Pons (tissue), 1 donor: ENCODE measurements around the gene FAM221B.
A peak's percentile ranks its signal among the peaks of the same experiment; 100 is the strongest.

Source experiments
- DNase-seq: peaks from one replicate; pipeline ENCODE4 v3.0.0-alpha.2; 2016; ENCODE audit warnings: low spot score

The FAM221B gene

GRCh38 chr9:35816708-35817107 lies 11.8 kb downstream of the FAM221B start:
- no peak for DNase-seq

GRCh38 chr9:35814841-35815543 lies 13.5 kb downstream of the FAM221B start, which contains the start of gene HINT2:
TSS of gene HINT2 (minus strand) at chr9:35815042. CDS start at chr9:35814979, 63 bp downstream.
- peak; percentile 100 for DNase-seq

GRCh38 chr9:35814106-35814840 lies 14.3 kb downstream of the FAM221B start:
- DNase-seq: peak; percentile 65

GRCh38 chr9:35813434-35814105 lies 15.0 kb downstream of the FAM221B start:
- no peak for DNase-seq

GRCh38 chr9:35812025-35812602 lies 16.4 kb downstream of the FAM221B start, which contains the start of gene SPAG8:
TSS of gene SPAG8 (minus strand) at chr9:35812262. CDS start at chr9:35812147, 115 bp downstream.
- DNase-seq: peak; percentile 95

GRCh38 chr9:35811381-35812024 lies 17.0 kb downstream of the FAM221B start:
- peak; percentile 42 for DNase-seq

GRCh38 chr9:35810122-35810521 lies 18.4 kb downstream of the FAM221B start:
- no peak for DNase-seq

GRCh38 chr9:35808433-35808832 lies 20.1 kb downstream of the FAM221B start:
- DNase-seq: no peak

- no peak for DNase-seq
Measured at GRCh38 chr9:35806101-35806500, 22.4 kb downstream of the FAM221B start.

- DNase-seq: no peak
Measured at GRCh38 chr9:35801328-35802128, 27.0 kb downstream of the FAM221B start.

GRCh38 chr9:35800530-35800929 lies 28.0 kb downstream of the FAM221B start:
- no peak for DNase-seq

GRCh38 chr9:35798658-35799374 lies 29.7 kb downstream of the FAM221B start:
- no peak for DNase-seq

- no peak for DNase-seq
Measured at GRCh38 chr9:35797311-35798109, 31.0 kb downstream of the FAM221B start.

GRCh38 chr9:35795695-35796094 lies 32.8 kb downstream of the FAM221B start:
- DNase-seq: no peak

- DNase-seq: no peak
Measured at GRCh38 chr9:35793461-35793860, 35.1 kb downstream of the FAM221B start.

- DNase-seq: no peak
Measured at GRCh38 chr9:35792826-35793225, 35.7 kb downstream of the FAM221B start.

- DNase-seq: no peak
Measured at GRCh38 chr9:35792024-35792813, 36.3 kb downstream of the FAM221B start.

- DNase-seq: no peak
Measured at GRCh38 chr9:35791297-35791921, 37.1 kb downstream of the FAM221B start, which contains the start of gene NPR2. TSS of gene NPR2 (plus strand) at chr9:35791591. CDS start at chr9:35792409, 818 bp downstream.
